Peyer's patch (tissue), 4 donors: ENCODE data around the gene ARMC3.

ENCODE experiments used
- CTCF ChIP-seq, 6 experiments: fragments of 450-650 bp in 4 of 6; fragments of 200-600 bp in 2 of 6; sonication (generic) in 1 of 6; IDR thresholded peaks; one replicate each; pipeline ENCODE4 v1.5.1; 2017 to 2019; ENCODE audit warnings: antibody characterized with exemption in 6 of 6, mild to moderate bottlenecking in 3 of 6, moderate library complexity in 1 of 6
- POLR2A ChIP-seq, 2 donors: fragments of 450-650 bp; IDR thresholded peaks; one replicate each; pipeline ENCODE4 v1.5.1; 2017; ENCODE audit warnings: antibody characterized with exemption in 2 of 2, mild to moderate bottlenecking in 2 of 2, moderate library complexity in 2 of 2

GRCh38 chr10:23024002-23024401 is 96.1 kb downstream of the ARMC3 start:
- TF ChIP-seq CTCF (IDR thresholded peaks at IDR 0.05), result no peak
- TF ChIP-seq POLR2A (IDR thresholded peaks at IDR 0.05), result no peak
